Activated CD4-positive, alpha-beta T cell treated with anti-CD3 and anti-CD28 coated beads, Interleukin-2, amount 10 ng/mL, durations not matched to agents 24 days and 14 days (primary cell): Measurements from ENCODE around the gene RELL2. TPM values are rescaled to one million over a fixed set of nuclear protein-coding genes. Genes with fewer than 3 reads are reported as not detected.

Experiments
- DNase-seq: peaks from one replicate; pipeline ENCODE4 v3.0.0; 2022
- H3K27ac Mint-ChIP-seq: one replicate; pipeline ENCODE4 v1.8.0; 2022; ENCODE audit warnings: mild to moderate bottlenecking, mixed read lengths
- H3K27me3 Mint-ChIP-seq: one replicate; pipeline ENCODE4 v1.8.0; 2022; ENCODE audit warnings: mixed read lengths
- H3K36me3 Mint-ChIP-seq: one replicate; pipeline ENCODE4 v1.8.0; 2022; ENCODE audit warnings: low read depth, mild to moderate bottlenecking, mixed read lengths
- H3K4me1 Mint-ChIP-seq: one replicate; pipeline ENCODE4 v1.8.0; 2021; ENCODE audit warnings: mixed read lengths
- H3K4me3 Mint-ChIP-seq: one replicate; pipeline ENCODE4 v1.8.0; 2022; ENCODE audit warnings: mild to moderate bottlenecking, moderate library complexity, mixed read lengths
- H3K9me3 Mint-ChIP-seq: one replicate; pipeline ENCODE4 v1.8.0; 2021; ENCODE audit warnings: mixed read lengths
- intact Hi-C: fragments of 100-400 bp; cut with micrococcal nuclease; formaldehyde crosslinking; loops from one replicate; pipeline ENCODE4 v1.15.1; 2023
- total RNA-seq: library from RNA; stranded (reverse); gene quantifications from 2 replicates; pipeline ENCODE4 v1.2.3, GENCODE V29; 2022

The RELL2 gene
- total RNA-seq, 1 donor from 2014 or later: 24.1 TPM

GRCh38 chr5:141683596-141684141 lies 46.9 kb downstream of the RELL2 start:
- peak overlapping the region; percentile 32 for H3K27ac Mint-ChIP-seq
- H3K4me3 Mint-ChIP-seq: peak overlapping the region; percentile 45
- intact Hi-C loops: loop anchor here (1.0 kb wide), 1 partner anchor 10 kb away; no protein-coding TSS in a partner anchor
- H3K27me3 Mint-ChIP-seq: peaks cover 5% of the 10 kb centered on the region
- H3K4me1 Mint-ChIP-seq: peaks cover 33% of the 10 kb centered on the region
- DNase-seq: no peak
- no peaks in the 10 kb centered on the region for H3K36me3 Mint-ChIP-seq
- no peaks in the 10 kb centered on the region for H3K9me3 Mint-ChIP-seq

- Mint-ChIP-seq H3K9me3 (no peaks in the 10 kb centered on the region), H3K4me3 (no peak overlapping the region), H3K36me3 (no peaks in the 10 kb centered on the region), H3K4me1 (peaks cover 33% of the 10 kb centered on the region), H3K27me3 (peaks cover 18% of the 10 kb centered on the region), H3K27ac (no peak overlapping the region)
- intact Hi-C loops: no loop called here
- DNase-seq: no peak
Measured at GRCh38 chr5:141685591-141685990, 48.8 kb downstream of the RELL2 start.

- intact Hi-C loops: no loop called here
- no peak overlapping the region for H3K27ac Mint-ChIP-seq
Measured at GRCh38 chr5:141686648-141687416, 50.0 kb downstream of the RELL2 start.

More at GRCh38 chr5:141686648-141687416, 50.0 kb downstream of the RELL2 start:
- H3K4me1 Mint-ChIP-seq: peaks cover 28% of the 10 kb centered on the region
- no peak overlapping the region for H3K4me3 Mint-ChIP-seq
- no peaks in the 10 kb centered on the region for H3K9me3 Mint-ChIP-seq
- no peak for DNase-seq
- H3K27me3 Mint-ChIP-seq: peaks cover 20% of the 10 kb centered on the region
- no peaks in the 10 kb centered on the region for H3K36me3 Mint-ChIP-seq

Other genes with a start within 250 kb of the RELL2 start
- gene PCDHGB4, start 249.3 kb upstream of the RELL2 start, total RNA-seq: 0.21 TPM in 2 replicates
- gene PCDHGA8, start 244.4 kb upstream of the RELL2 start, total RNA-seq: 0.02 and 0.09 TPM in 2 replicates
- 0.43 and 0.47 TPM in 2 replicates for gene PCDHGB5, start 239.1 kb upstream of the RELL2 start, total RNA-seq
- gene PCDHGA9, start 234.2 kb upstream of the RELL2 start, total RNA-seq: 0.33 and 0.44 TPM in 2 replicates
- 0.09 and 0.14 TPM in 2 replicates for gene PCDHGB6, start 229.0 kb upstream of the RELL2 start, total RNA-seq
- 0.07 and 0.21 TPM in 2 replicates for gene PCDHGA10, start 224.0 kb upstream of the RELL2 start, total RNA-seq
- gene PCDHGB7, start 219.3 kb upstream of the RELL2 start, total RNA-seq: 0.12 and 0.17 TPM in 2 replicates
- 0.23 and 0.31 TPM in 2 replicates for gene PCDHGA11, start 215.9 kb upstream of the RELL2 start, total RNA-seq
- 0.12 and 0.16 TPM in 2 replicates for gene PCDHGA12, start 206.5 kb upstream of the RELL2 start, total RNA-seq
- 0.24 and 0.58 TPM in 2 replicates for gene PCDHGC3, start 161.0 kb upstream of the RELL2 start, total RNA-seq
- not detected in 2 replicates for gene PCDHGC4, start 152.0 kb upstream of the RELL2 start, total RNA-seq
- not detected in 2 replicates for gene PCDHGC5, start 147.9 kb upstream of the RELL2 start, total RNA-seq
- 225 and 232 TPM in 2 replicates for gene DIAPH1, start 18.0 kb upstream of the RELL2 start, total RNA-seq
- gene HDAC3, start 148 bp upstream of the RELL2 start, total RNA-seq: 88.1 and 92.3 TPM in 2 replicates
- 33.1 and 34.5 TPM in 2 replicates for gene FCHSD1, start 14.4 kb downstream of the RELL2 start, total RNA-seq
- 9.2 and 10.9 TPM in 2 replicates for gene ARAP3, start 45.2 kb downstream of the RELL2 start, total RNA-seq
- 0.17 TPM in 1 of 2 replicates, not detected in the other for gene PCDH1, start 241.4 kb downstream of the RELL2 start, total RNA-seq